Upper lobe of left lung (tissue), 6 donors: ENCODE data around the gene CCND3. TPM values are rescaled to one million over a fixed set of nuclear protein-coding genes. Genes with fewer than 3 reads are reported as not detected.

Experiments
- ATAC-seq, 2 donors: fragments of 200-7000 bp; cut with Tn5 transposase; one replicate each; pipeline ENCODE4 v1.9.1; 2022; ENCODE audit warnings: mild to moderate bottlenecking in 2 of 2, moderate library complexity in 2 of 2; ENCODE audit not compliant: low FRiP score in 2 of 2
- DNase-seq, 2 donors: peaks; one replicate each; pipeline ENCODE4 v3.0.0-alpha.2; 2019 to 2020
- H3K27ac ChIP-seq, 4 donors: fragments of 200-600 bp; sonication (generic); one replicate each; pipeline ENCODE4 v1.5.1; 2016 to 2019
- H3K27me3 ChIP-seq, 4 donors: fragments of 200-600 bp; sonication (generic); one replicate each; pipeline ENCODE4 v1.5.1; 2017 to 2019
- H3K36me3 ChIP-seq, 4 donors: fragments of 200-600 bp; sonication (generic); one replicate each; pipeline ENCODE4 v1.5.1; 2016 to 2019
- H3K4me1 ChIP-seq, 4 donors: fragments of 200-600 bp; sonication (generic); one replicate each; pipeline ENCODE4 v1.5.1; 2018 to 2019
- H3K4me3 ChIP-seq, 4 donors: fragments of 200-600 bp; sonication (generic); one replicate each; pipeline ENCODE4 v1.5.1; 2017 to 2019; ENCODE audit warnings: mild to moderate bottlenecking in 2 of 4, moderate library complexity in 1 of 4
- H3K9me3 ChIP-seq, 4 donors: fragments of 200-600 bp; sonication (generic); one replicate each; pipeline ENCODE4 v1.5.1; 2018 to 2019
- EP300 ChIP-seq, 4 donors: sonication (generic); formaldehyde crosslinking; IDR thresholded peaks; one replicate each; pipeline ENCODE4 v1.5.1; 2017; ENCODE audit warnings: antibody characterized with exemption in 4 of 4, control low read depth in 2 of 4
- POLR2A ChIP-seq, 4 donors: fragments of 450-650 bp; IDR thresholded peaks; one replicate each; pipeline ENCODE4 v1.5.1; 2016 to 2017; ENCODE audit warnings: antibody characterized with exemption in 4 of 4, mild to moderate bottlenecking in 2 of 4
- POLR2AphosphoS5 ChIP-seq, 2 donors: sonication (generic); formaldehyde crosslinking; IDR thresholded peaks; one replicate each; pipeline ENCODE4 v1.5.1; 2017; ENCODE audit warnings: antibody characterized with exemption in 2 of 2
- WGBS, 2 donors: methylation state at CpG; one replicate each; pipeline ENCODE4 v1.1.5; 2017 to 2018; 5-methylcytosine and 5-hydroxymethylcytosine counted together
- total RNA-seq, 6 donors: library from RNA; depleted of rRNA in 4 of 6; stranded (reverse); fragments of >200 nt in 4 of 6; gene quantifications; one replicate each; pipeline versions ENCODE4 v1.1.0 to v1.2.1, GENCODE V29; 2016 to 2021
- TF ChIP-seq, protein P1 (sequence below), 6 experiments: fragments of 450-650 bp in 4 of 6; fragments of 200-600 bp in 2 of 6; sonication (generic) in 2 of 6; IDR thresholded peaks; one replicate each; pipeline ENCODE4 v1.5.1; 2016 to 2019; ENCODE audit warnings: antibody characterized with exemption in 6 of 6
- donor health status: DM: no; HTN: no; CAD: no; lungs with moderate emphysema.
- donor health status: DM: no; HTN: yes; CAD: no; lungs with severe emphysema.

Gene CCND3
- 100 to 1,000 TPM; 138 to 305 (median 211) TPM for total RNA-seq

DNA sequence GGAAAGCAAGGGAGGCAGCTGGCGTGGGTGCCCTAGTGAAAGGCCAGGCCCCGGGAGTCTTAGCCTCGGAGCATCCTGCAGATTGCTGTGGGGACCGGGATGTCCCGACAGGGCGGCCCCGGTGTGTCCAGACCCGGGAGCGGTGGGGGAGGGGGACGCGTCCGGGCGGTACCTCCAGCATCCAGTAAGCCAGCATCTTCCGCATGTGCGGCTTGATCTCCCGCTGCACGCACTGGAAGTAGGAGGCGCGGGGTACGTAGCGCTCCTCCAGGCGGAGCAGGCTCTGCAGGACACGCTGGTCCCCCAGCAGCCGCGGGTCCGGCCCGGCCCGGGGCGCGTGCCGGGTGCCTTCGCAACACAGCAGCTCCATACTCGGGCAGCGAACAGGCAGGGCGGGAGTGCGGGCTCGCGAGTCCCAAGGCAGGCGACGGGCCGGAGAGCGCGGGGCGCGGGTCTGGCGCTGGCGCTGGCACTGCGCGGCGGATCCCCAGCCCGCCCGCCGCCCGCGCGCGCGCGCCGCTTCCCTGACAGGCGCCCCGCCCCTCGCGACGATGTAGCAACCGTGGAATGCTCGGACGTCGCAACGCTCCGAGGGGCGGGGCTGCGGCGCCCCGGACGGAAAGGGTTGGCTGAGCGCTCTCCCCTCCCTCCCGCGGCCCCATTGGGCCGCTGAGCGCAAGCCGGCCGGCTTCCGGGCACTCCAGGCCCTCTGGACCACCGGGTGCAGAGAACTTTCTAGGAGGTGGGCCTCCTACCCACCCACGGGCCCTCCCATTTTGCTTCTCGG is at the start of gene CCND3:
Gene CCND3, minus strand, starts transcription at position 529 of the 787 bp plus-strand sequence. Its CDS starts 159 bp downstream, at position 370.
- H3K4me3 ChIP-seq, result peak within 1 kb of the TSS; percentile 60 to 94 (median 91)
- DNase-seq (peak; percentile 94 to 99), ATAC-seq (peak; percentile 92 to 96)
- WGBS, 2 donors, result 0% methylated on average over 15 to 27 of the region's 87 CpGs
- TF ChIP-seq POLR2A (IDR thresholded peaks at IDR 0.05) (peak in 3 of 4 donors; percentile 29 to 65 (median 44)), POLR2AphosphoS5 (IDR thresholded peaks at IDR 0.05) (peak; percentile 30 to 71), EP300 (IDR thresholded peaks at IDR 0.05) (no peak)
- TF ChIP-seq, protein P1, sequence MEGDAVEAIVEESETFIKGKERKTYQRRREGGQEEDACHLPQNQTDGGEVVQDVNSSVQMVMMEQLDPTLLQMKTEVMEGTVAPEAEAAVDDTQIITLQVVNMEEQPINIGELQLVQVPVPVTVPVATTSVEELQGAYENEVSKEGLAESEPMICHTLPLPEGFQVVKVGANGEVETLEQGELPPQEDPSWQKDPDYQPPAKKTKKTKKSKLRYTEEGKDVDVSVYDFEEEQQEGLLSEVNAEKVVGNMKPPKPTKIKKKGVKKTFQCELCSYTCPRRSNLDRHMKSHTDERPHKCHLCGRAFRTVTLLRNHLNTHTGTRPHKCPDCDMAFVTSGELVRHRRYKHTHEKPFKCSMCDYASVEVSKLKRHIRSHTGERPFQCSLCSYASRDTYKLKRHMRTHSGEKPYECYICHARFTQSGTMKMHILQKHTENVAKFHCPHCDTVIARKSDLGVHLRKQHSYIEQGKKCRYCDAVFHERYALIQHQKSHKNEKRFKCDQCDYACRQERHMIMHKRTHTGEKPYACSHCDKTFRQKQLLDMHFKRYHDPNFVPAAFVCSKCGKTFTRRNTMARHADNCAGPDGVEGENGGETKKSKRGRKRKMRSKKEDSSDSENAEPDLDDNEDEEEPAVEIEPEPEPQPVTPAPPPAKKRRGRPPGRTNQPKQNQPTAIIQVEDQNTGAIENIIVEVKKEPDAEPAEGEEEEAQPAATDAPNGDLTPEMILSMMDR (IDR thresholded peaks at IDR 0.05), result peak in 1 of 6 experiments; percentile 19
- H3K27ac ChIP-seq, result peak within 1 kb of the TSS; percentile 85 to 93 (median 88)
- H3K27me3 ChIP-seq, result no peaks in the 10 kb centered on the region
- peaks cover 0 to 10% (median 3%) of the 10 kb centered on the region in 4 donors for H3K36me3 ChIP-seq
- no peaks in the 10 kb centered on the region for H3K9me3 ChIP-seq
- peaks cover 48 to 74% (median 65%) of the 10 kb centered on the region in 4 donors for H3K4me1 ChIP-seq

DNA sequence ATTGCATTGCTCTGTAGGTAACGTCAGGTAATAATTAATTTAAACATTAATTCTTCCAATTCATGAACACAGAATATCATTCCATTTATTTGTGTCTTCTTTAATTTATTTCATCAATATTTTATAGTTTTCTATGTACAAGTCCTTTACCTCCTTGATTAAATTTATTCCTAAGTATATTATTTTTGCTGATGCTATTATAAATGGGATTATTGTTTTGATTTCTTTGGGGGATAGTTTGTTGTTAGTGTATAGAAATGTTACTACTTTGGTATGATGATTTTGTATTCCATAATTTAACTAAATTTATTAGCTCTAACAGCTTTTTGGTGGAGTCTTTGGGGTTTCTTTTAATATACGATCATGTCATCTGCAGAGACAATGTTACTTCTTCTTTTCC is 44.7 kb upstream of the CCND3 start:
- DNase-seq (no peak), ATAC-seq (no peak)
- H3K36me3 ChIP-seq, result no peaks in the 10 kb centered on the region
- WGBS, 2 donors, result 93 to 95% methylated on average over 2 of the region's 2 CpGs
- H3K27me3 ChIP-seq, result no peaks in the 10 kb centered on the region
- H3K4me1 ChIP-seq, result peaks cover 0 to 4% (median 0%) of the 10 kb centered on the region in 4 donors
- no peak overlapping the region for H3K27ac ChIP-seq
- no peak for TF ChIP-seq EP300 (IDR thresholded peaks at IDR 0.05)
- no peak for TF ChIP-seq POLR2AphosphoS5 (IDR thresholded peaks at IDR 0.05)
- TF ChIP-seq POLR2A (IDR thresholded peaks at IDR 0.05), result no peak
- TF ChIP-seq, protein P1 (IDR thresholded peaks at IDR 0.05), result no peak
- no peak overlapping the region for H3K4me3 ChIP-seq
- no peaks in the 10 kb centered on the region for H3K9me3 ChIP-seq

DNA sequence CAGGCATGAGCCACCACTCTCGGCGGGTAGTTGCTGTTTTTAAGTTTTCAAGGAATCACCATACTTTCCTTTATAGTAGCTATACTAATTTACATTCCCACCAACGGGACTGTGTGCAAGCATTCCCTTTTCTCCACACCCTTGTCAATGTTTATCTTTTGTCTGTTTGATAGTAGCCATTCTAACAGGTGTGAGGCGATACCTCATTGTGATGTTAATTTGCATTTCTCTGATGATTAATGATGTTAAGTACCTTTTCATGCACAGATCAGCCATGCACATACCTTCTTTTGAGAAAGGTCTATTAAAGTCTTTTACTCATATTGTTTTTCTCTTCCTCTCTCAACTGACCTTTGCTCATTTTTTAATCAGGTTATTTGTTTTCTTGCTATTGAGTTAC is 43.0 kb upstream of the CCND3 start:
- WGBS, 2 donors, result 46 to 55% methylated on average over 4 of the region's 4 CpGs
- no peaks in the 10 kb centered on the region for H3K27me3 ChIP-seq
- H3K4me1 ChIP-seq, result peaks cover 0 to 10% (median 3%) of the 10 kb centered on the region in 4 donors
- TF ChIP-seq POLR2AphosphoS5 (IDR thresholded peaks at IDR 0.05) (no peak), POLR2A (IDR thresholded peaks at IDR 0.05) (no peak), EP300 (IDR thresholded peaks at IDR 0.05) (no peak)
- TF ChIP-seq, protein P1 (IDR thresholded peaks at IDR 0.05), result no peak
- no peak overlapping the region for H3K27ac ChIP-seq
- no peak overlapping the region for H3K4me3 ChIP-seq
- no peaks in the 10 kb centered on the region for H3K36me3 ChIP-seq
- no peak for ATAC-seq
- no peaks in the 10 kb centered on the region for H3K9me3 ChIP-seq
- DNase-seq, result no peak

- whole genome bisulfite sequencing, 2 donors, result 69 to 71% methylated on average over 9 of the region's 9 CpGs
- no peaks in the 10 kb centered on the region for H3K9me3 ChIP-seq
- H3K27me3 ChIP-seq, result no peaks in the 10 kb centered on the region
- TF ChIP-seq POLR2AphosphoS5 (IDR thresholded peaks at IDR 0.05) (no peak), EP300 (IDR thresholded peaks at IDR 0.05) (no peak), POLR2A (IDR thresholded peaks at IDR 0.05) (no peak)
- TF ChIP-seq, protein P1 (IDR thresholded peaks at IDR 0.05), result no peak
- no peak overlapping the region for H3K27ac ChIP-seq
- no peak overlapping the region for H3K4me3 ChIP-seq
- ATAC-seq (no peak), DNase-seq (peak in 1 of 2 donors; percentile 15)
- H3K4me1 ChIP-seq, result peaks cover 0 to 18% (median 6%) of the 10 kb centered on the region in 4 donors
- H3K36me3 ChIP-seq, result no peaks in the 10 kb centered on the region
These were observed 35.3 kb upstream of the CCND3 start for GRCh38 chr6:41976794-41977484.
